OCI-LY1 (cell line): ENCODE data around the gene CBY1.

ENCODE experiments used
- H2AFZ ChIP-seq: fragments of 200-600 bp; sonication (generic), shearing (Covaris generic); 2 replicates; pipeline ENCODE4 v1.6.0; 2014; ENCODE audit warnings: antibody characterized with exemption, mild to moderate bottlenecking, low read length
- H3F3A ChIP-seq: fragments of 200-600 bp; sonication (generic), shearing (Covaris generic); 2 replicates; pipeline ENCODE4 v1.6.0; 2014; ENCODE audit warnings: mild to moderate bottlenecking, antibody characterized with exemption, low read length, moderate library complexity; ENCODE audit not compliant: insufficient read depth
- H3K27ac ChIP-seq: fragments of 200-600 bp; sonication (generic); 2 replicates; pipeline ENCODE4 v1.5.1; 2014; ENCODE audit warnings: low read length, mixed run types, mild to moderate bottlenecking, low read depth; ENCODE audit not compliant: poor library complexity, severe bottlenecking
- H3K27me3 ChIP-seq: fragments of 200-600 bp; sonication (generic); 2 replicates; pipeline ENCODE4 v1.6.0; 2014; ENCODE audit warnings: antibody characterized with exemption, mild to moderate bottlenecking, low read length, moderate library complexity; ENCODE audit not compliant: insufficient read depth
- H3K36me3 ChIP-seq: fragments of 200-600 bp; sonication (generic); 2 replicates; pipeline ENCODE4 v1.6.1; 2014; ENCODE audit warnings: mild to moderate bottlenecking, antibody characterized with exemption, low read length, moderate library complexity, mixed read lengths; ENCODE audit not compliant: insufficient read depth
- H3K4me1 ChIP-seq: fragments of 200-600 bp; sonication (generic); 2 replicates; pipeline ENCODE4 v1.5.1; 2014; ENCODE audit warnings: mild to moderate bottlenecking, low read length, moderate library complexity; ENCODE audit not compliant: insufficient read depth, severe bottlenecking
- H3K4me2 ChIP-seq: fragments of 200-600 bp; sonication (generic), shearing (Covaris generic); 2 replicates; pipeline ENCODE4 v1.6.1; 2014; ENCODE audit warnings: low read length
- H3K4me3 ChIP-seq: fragments of 200-600 bp; sonication (generic); 2 replicates; pipeline ENCODE4 v1.5.1; 2014; ENCODE audit warnings: low read length, low read depth, mild to moderate bottlenecking, mixed read lengths; ENCODE audit not compliant: poor library complexity, severe bottlenecking
- H3K79me2 ChIP-seq: fragments of 200-600 bp; shearing (Covaris generic); 2 replicates; pipeline ENCODE4 v1.6.1; 2016; ENCODE audit warnings: mixed run types, low read length, mixed read lengths; ENCODE audit not compliant: insufficient read depth
- H3K9ac ChIP-seq: fragments of 200-600 bp; sonication (generic), shearing (Covaris generic); 2 replicates; pipeline ENCODE4 v1.6.1; 2014; ENCODE audit warnings: mild to moderate bottlenecking, low read length, mixed read lengths
- H3K9me2 ChIP-seq: fragments of 200-600 bp; sonication (generic), shearing (Covaris generic); 2 replicates; pipeline ENCODE4 v1.6.1; 2014; ENCODE audit warnings: low read depth, mild to moderate bottlenecking, low read length, mixed read lengths
- H3K9me3 ChIP-seq: fragments of 200-600 bp; shearing (Covaris generic); 2 replicates; pipeline ENCODE4 v1.6.1; 2014; ENCODE audit warnings: low read length, mixed read lengths
- H4K20me1 ChIP-seq: fragments of 200-600 bp; sonication (generic), shearing (Covaris generic); 2 replicates; pipeline ENCODE4 v1.6.0; 2016; ENCODE audit warnings: mild to moderate bottlenecking, low read length; ENCODE audit not compliant: insufficient read depth
- EZH2 ChIP-seq: fragments of 200-600 bp; sonication (generic), shearing (Covaris generic); IDR thresholded peaks from 2 replicates; pipeline ENCODE4 v1.8.0; 2017; ENCODE audit warnings: borderline replicate concordance, mixed run types, mild to moderate bottlenecking, antibody characterized with exemption, low read length, moderate library complexity, mixed read lengths
- TF ChIP-seq, protein P1 (sequence below): fragments of 200-600 bp; sonication (generic), shearing (Covaris generic); IDR thresholded peaks from 2 replicates; pipeline ENCODE4 v1.5.1; 2017; ENCODE audit warnings: mild to moderate bottlenecking, antibody characterized with exemption, low read length, moderate library complexity, mixed read lengths

Gene CBY1

DNA sequence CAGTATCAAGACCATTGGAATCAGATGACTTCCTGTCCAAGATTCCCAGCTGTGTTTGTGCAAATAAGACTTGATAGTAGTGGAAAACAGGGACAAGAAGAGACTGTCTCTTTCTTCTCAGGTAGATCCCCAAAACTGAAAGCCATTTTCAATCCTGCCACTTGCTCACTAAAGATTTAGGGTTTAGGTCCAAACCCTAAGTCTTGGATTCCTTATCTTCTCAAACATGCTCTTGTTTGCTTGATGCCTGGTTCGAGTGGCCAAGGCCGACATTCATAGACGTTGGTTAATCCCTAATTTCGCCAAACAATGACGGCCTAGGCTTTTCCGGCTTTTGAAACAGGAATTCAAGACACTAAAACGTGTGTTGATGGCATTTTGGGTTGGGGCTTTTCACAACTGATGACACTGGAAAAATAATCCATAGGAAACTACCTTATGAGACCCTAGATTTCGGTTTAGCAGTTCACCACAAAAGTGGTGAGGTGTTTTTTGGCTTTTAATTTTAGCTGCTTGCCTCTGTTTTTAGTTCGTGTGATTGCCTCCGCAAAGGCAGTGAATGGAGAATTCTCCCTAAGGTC, 48.3 kb downstream of the CBY1 start:
- Histone ChIP-seq H3K4me1 (peaks cover 62% of the 10 kb centered on the region), H3K79me2 (peaks cover 30% of the 10 kb centered on the region)
- TF ChIP-seq, protein P1, sequence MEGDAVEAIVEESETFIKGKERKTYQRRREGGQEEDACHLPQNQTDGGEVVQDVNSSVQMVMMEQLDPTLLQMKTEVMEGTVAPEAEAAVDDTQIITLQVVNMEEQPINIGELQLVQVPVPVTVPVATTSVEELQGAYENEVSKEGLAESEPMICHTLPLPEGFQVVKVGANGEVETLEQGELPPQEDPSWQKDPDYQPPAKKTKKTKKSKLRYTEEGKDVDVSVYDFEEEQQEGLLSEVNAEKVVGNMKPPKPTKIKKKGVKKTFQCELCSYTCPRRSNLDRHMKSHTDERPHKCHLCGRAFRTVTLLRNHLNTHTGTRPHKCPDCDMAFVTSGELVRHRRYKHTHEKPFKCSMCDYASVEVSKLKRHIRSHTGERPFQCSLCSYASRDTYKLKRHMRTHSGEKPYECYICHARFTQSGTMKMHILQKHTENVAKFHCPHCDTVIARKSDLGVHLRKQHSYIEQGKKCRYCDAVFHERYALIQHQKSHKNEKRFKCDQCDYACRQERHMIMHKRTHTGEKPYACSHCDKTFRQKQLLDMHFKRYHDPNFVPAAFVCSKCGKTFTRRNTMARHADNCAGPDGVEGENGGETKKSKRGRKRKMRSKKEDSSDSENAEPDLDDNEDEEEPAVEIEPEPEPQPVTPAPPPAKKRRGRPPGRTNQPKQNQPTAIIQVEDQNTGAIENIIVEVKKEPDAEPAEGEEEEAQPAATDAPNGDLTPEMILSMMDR: no peak
- TF ChIP-seq EZH2: no peak

DNA sequence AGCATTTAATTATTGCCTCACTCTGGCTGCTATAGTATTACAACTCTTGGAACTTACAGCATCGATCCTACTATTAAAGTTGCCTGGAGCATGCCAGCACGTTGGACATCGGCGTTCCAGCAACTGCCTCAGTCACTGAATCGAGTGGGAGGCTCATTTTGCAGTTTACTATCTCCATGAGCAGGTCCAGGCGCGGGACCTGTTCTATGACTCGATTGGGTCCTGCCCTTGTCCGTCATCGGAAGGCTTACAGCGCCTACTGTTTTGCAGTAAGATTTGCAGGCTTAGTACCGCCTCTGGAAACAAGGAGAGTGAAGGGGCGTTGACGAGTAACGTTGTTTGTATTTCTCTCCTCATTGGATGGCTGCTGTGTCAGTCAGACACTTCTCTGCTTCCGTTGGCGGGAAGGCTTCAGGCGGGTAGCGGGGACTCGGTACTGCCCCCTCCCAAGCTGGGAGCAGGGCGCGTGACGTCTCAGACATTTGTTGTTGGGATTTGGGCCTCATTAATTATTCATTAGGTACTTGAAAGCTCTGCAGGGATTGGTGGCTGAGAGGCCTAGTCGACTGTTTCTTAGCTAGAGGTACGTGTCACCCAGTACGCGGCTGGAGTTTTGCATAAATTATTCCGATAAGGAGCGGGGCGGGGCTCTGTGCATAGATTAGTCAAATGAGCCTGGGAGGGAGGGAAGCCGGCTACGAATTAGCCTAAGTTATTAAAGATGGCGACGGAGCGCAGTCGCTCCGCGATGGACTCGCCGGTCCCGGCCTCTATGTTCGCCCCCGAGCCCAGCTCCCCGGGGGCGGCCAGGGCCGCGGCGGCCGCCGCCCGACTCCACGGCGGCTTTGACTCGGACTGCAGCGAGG, 49.0 kb downstream of the CBY1 start, which contains the start of gene GTPBP1:
GTPBP1 (plus strand) TSS at position 710 of the 866 bp plus-strand sequence; CDS start at position 722, 12 bp downstream.
- H3F3A ChIP-seq: no peaks in the 10 kb centered on the region
- H3K27ac ChIP-seq: peak within 1 kb of the TSS; percentile 94
- 0 out of 2 replicates have a peak, but pooled peaks cover 4% of the 10 kb centered on the region for H4K20me1 ChIP-seq
- H3K9me3 ChIP-seq: no peaks in the 10 kb centered on the region
- H3K9me2 ChIP-seq: no peaks in the 10 kb centered on the region
- peak within 1 kb of the TSS; percentile 97 for H3K4me2 ChIP-seq
- H3K79me2 ChIP-seq: peaks cover 38% of the 10 kb centered on the region
- TF ChIP-seq, protein P1: no peak
- TF ChIP-seq EZH2: no peak
- no peaks in the 10 kb centered on the region for H3K27me3 ChIP-seq
- H3K36me3 ChIP-seq: peaks cover 10% of the 10 kb centered on the region; the same call in 1 of the 2 replicates
- H3K9ac ChIP-seq: peak within 1 kb of the TSS; percentile 91
- peak within 1 kb of the TSS; percentile 98 for H3K4me3 ChIP-seq
- peak within 1 kb of the TSS; percentile 71; the same call in 1 of the 2 replicates for H2AFZ ChIP-seq
- peaks cover 61% of the 10 kb centered on the region for H3K4me1 ChIP-seq

More for the DNA sequence above, 48.3 kb downstream of the CBY1 start:
- H3K4me3 ChIP-seq: peak overlapping the region; percentile 63
- H4K20me1 ChIP-seq: 0 out of 2 replicates have a peak, but pooled peaks cover 2% of the 10 kb centered on the region
- H3K9me2 ChIP-seq: no peaks in the 10 kb centered on the region
- no peaks in the 10 kb centered on the region for H3K27me3 ChIP-seq
- peak overlapping the region; percentile 94 for H3K27ac ChIP-seq
- peak overlapping the region; percentile 86 for H3K9ac ChIP-seq
- H3K36me3 ChIP-seq: peaks cover 3% of the 10 kb centered on the region; the same call in 1 of the 2 replicates
- peak overlapping the region; percentile 71; the same call in 1 of the 2 replicates for H2AFZ ChIP-seq
- H3K9me3 ChIP-seq: no peaks in the 10 kb centered on the region
- no peaks in the 10 kb centered on the region for H3F3A ChIP-seq
- H3K4me2 ChIP-seq: peak overlapping the region; percentile 95

DNA sequence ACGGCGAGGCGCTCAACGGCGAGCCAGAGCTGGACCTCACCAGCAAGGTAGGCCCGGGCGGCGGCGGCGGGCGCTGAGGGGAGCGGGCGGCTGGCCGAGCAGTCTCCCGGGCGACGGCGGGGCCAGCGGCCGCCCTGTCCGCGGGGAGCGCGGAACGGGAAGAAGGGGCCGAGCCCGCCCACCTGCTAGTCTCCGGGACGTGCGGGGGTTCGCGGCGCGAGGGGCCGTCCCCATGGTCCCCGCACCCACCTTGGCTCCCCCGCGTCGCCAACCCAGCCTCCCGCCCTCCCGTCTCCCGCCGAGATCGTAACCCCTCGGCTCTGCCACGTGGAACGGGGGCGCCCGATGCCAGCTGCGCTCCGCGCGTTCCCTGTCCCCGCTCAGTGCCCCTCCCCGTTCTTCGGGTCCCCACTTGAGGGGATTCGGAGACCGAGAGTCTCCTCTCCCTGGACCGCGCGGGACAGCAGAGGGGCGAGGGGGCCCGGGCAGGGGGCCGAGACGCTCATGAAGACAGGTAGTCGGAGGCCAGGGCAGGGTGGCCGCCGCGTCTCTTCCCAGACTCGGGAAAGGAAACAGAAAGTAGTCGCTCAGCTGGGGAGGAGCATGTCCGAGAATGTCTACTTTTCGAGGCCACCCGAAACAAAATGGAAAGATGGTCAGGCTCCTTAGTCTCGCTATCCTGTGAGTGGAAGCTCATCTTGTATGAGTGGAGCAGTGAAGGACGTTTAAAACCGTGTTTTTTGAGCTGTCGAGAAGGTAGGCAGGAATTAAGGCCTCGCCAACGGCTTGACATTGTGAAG, 49.9 kb downstream of the CBY1 start:
- TF ChIP-seq, protein P1: no peak
- TF ChIP-seq EZH2: no peak
- Histone ChIP-seq H3K36me3 (peaks cover 16% of the 10 kb centered on the region; the same call in 1 of the 2 replicates), H2AFZ (no peak overlapping the region), H4K20me1 (0 out of 2 replicates have a peak, but pooled peaks cover 5% of the 10 kb centered on the region), H3K4me1 (peaks cover 61% of the 10 kb centered on the region), H3K4me2 (peak overlapping the region; percentile 97), H3K27ac (peak overlapping the region; percentile 25), H3K9me3 (no peaks in the 10 kb centered on the region), H3K9me2 (no peaks in the 10 kb centered on the region), H3K27me3 (no peaks in the 10 kb centered on the region), H3K79me2 (peaks cover 46% of the 10 kb centered on the region), H3K9ac (peak overlapping the region; percentile 91), H3K4me3 (peak overlapping the region; percentile 98), H3F3A (no peaks in the 10 kb centered on the region)
